ENCODE results near the gene GULP1. TPM values are rescaled to one million over a fixed set of nuclear protein-coding genes. Genes with fewer than 3 reads are reported as not detected.

Gene GULP1
- total and polyA plus RNA-seq, 7 experiments from 2014 or later, result not detected

GRCh38 chr2:188414869-188415753 is 123.4 kb downstream of the GULP1 start:
- Histone ChIP-seq H3K27me3 (ENCODE audit: control insufficient read depth in 2 of 2, insufficient read depth in 2 of 2, low read length in 2 of 2) (no peaks in the 10 kb centered on the region), H3K9me3 (ENCODE audit: control insufficient read depth in 2 of 3, low read length in 3 of 3) (no peaks in the 10 kb centered on the region), H3K4me1 (ENCODE audit: control insufficient read depth in 2 of 2, insufficient read depth in 2 of 2, low read length in 2 of 2) (no peaks in the 10 kb centered on the region), H3K36me3 (ENCODE audit: control insufficient read depth in 2 of 3, insufficient read depth in 3 of 3, low read length in 3 of 3) (no peaks in the 10 kb centered on the region), H3K4me3 (ENCODE audit: low read length) (no peak overlapping the region), H3K27ac (ENCODE audit: low read depth, low read length) (no peak overlapping the region)
- Mint-ChIP-seq H3K36me3 (no peaks in the 10 kb centered on the region), H3K4me1 (no peaks in the 10 kb centered on the region), H3K27me3 (no peaks in the 10 kb centered on the region), H3K4me3 (no peak overlapping the region), H3K9me3 (peaks cover 0 to 18% (median 2%) of the 10 kb centered on the region in 11 donors), H3K27ac (no peak overlapping the region)
- POLR2A ChIA-PET, result no interaction called here
- CTCF ChIA-PET, result interaction anchor here (0.6 kb wide), 1 partner anchor 15 kb away, joined by 3 read pairs; no protein-coding TSS in a partner anchor
- intact Hi-C loops (cut with micrococcal nuclease), result no loop called here
- ATAC-seq (no peak), DNase-seq (no peak)

GRCh38 chr2:188415754-188416083 is 124.0 kb downstream of the GULP1 start:
- CTCF ChIA-PET, result no interaction called here
- no peaks in the 10 kb centered on the region for H3K27me3 Mint-ChIP-seq
- intact Hi-C loops (cut with micrococcal nuclease), result no loop called here
- Histone ChIP-seq H3K27me3 (ENCODE audit: control insufficient read depth in 2 of 2, insufficient read depth in 2 of 2, low read length in 2 of 2) (no peaks in the 10 kb centered on the region), H3K36me3 (ENCODE audit: control insufficient read depth in 2 of 3, insufficient read depth in 3 of 3, low read length in 3 of 3) (no peaks in the 10 kb centered on the region), H3K4me3 (ENCODE audit: low read length) (no peak overlapping the region), H3K27ac (ENCODE audit: low read depth, low read length) (no peak overlapping the region), H3K9me3 (ENCODE audit: control insufficient read depth in 2 of 3, low read length in 3 of 3) (no peaks in the 10 kb centered on the region), H3K4me1 (ENCODE audit: control insufficient read depth in 2 of 2, insufficient read depth in 2 of 2, low read length in 2 of 2) (no peaks in the 10 kb centered on the region)
- no peak for ATAC-seq
- DNase-seq, result no peak
- H3K4me1 Mint-ChIP-seq, result no peaks in the 10 kb centered on the region
- H3K9me3 Mint-ChIP-seq, result peaks cover 0 to 13% (median 2%) of the 10 kb centered on the region in 11 donors
- no peak overlapping the region for H3K27ac Mint-ChIP-seq
- H3K36me3 Mint-ChIP-seq, result no peaks in the 10 kb centered on the region
- H3K4me3 Mint-ChIP-seq, result no peak overlapping the region
- POLR2A ChIA-PET, result no interaction called here

- Mint-ChIP-seq H3K27ac (no peak overlapping the region), H3K9me3 (peaks cover 0 to 13% (median 2%) of the 10 kb centered on the region in 11 donors), H3K4me1 (no peaks in the 10 kb centered on the region), H3K4me3 (no peak overlapping the region), H3K36me3 (no peaks in the 10 kb centered on the region), H3K27me3 (no peaks in the 10 kb centered on the region)
- no peaks in the 10 kb centered on the region for H3K27me3 ChIP-seq (ENCODE audit: control insufficient read depth in 2 of 2, insufficient read depth in 2 of 2, low read length in 2 of 2)
- no peak for ATAC-seq
- no peak for DNase-seq
- ChIA-PET CTCF (no interaction called here), POLR2A (no interaction called here)
- no peaks in the 10 kb centered on the region for H3K4me1 ChIP-seq (ENCODE audit: control insufficient read depth in 2 of 2, insufficient read depth in 2 of 2, low read length in 2 of 2)
- no peak overlapping the region for H3K27ac ChIP-seq (ENCODE audit: low read depth, low read length)
- no peaks in the 10 kb centered on the region for H3K36me3 ChIP-seq (ENCODE audit: control insufficient read depth in 2 of 3, insufficient read depth in 3 of 3, low read length in 3 of 3)
- no peaks in the 10 kb centered on the region for H3K9me3 ChIP-seq (ENCODE audit: control insufficient read depth in 2 of 3, low read length in 3 of 3)
- intact Hi-C loops (cut with micrococcal nuclease), result no loop called here
- H3K4me3 ChIP-seq (ENCODE audit: low read length), result no peak overlapping the region
Observed at GRCh38 chr2:188416367-188416766, 124.7 kb downstream of the GULP1 start.

GRCh38 chr2:188422726-188423125 is 131.1 kb downstream of the GULP1 start:
- Histone ChIP-seq H3K4me1 (ENCODE audit: control insufficient read depth in 2 of 2, insufficient read depth in 2 of 2, low read length in 2 of 2) (no peaks in the 10 kb centered on the region), H3K27ac (ENCODE audit: low read depth, low read length) (no peak overlapping the region), H3K4me3 (ENCODE audit: low read length) (no peak overlapping the region), H3K9me3 (ENCODE audit: control insufficient read depth in 2 of 3, low read length in 3 of 3) (no peaks in the 10 kb centered on the region), H3K27me3 (ENCODE audit: control insufficient read depth in 2 of 2, insufficient read depth in 2 of 2, low read length in 2 of 2) (no peaks in the 10 kb centered on the region), H3K36me3 (ENCODE audit: control insufficient read depth in 2 of 3, insufficient read depth in 3 of 3, low read length in 3 of 3) (no peaks in the 10 kb centered on the region)
- H3K4me1 Mint-ChIP-seq, result no peaks in the 10 kb centered on the region
- ChIA-PET CTCF (no interaction called here), POLR2A (no interaction called here)
- intact Hi-C loops (cut with micrococcal nuclease), result no loop called here
- peaks cover 0 to 4% (median 0%) of the 10 kb centered on the region in 11 donors for H3K9me3 Mint-ChIP-seq
- ATAC-seq (no peak), DNase-seq (no peak)
- H3K27ac Mint-ChIP-seq, result no peak overlapping the region
- no peak overlapping the region for H3K4me3 Mint-ChIP-seq
- H3K36me3 Mint-ChIP-seq, result no peaks in the 10 kb centered on the region
- H3K27me3 Mint-ChIP-seq, result no peaks in the 10 kb centered on the region

GRCh38 chr2:188425266-188425665 is 133.6 kb downstream of the GULP1 start:
- ChIA-PET CTCF (interaction anchor here (0.6 kb wide), 1 partner anchor 19 kb away, joined by 4 read pairs; no protein-coding TSS in a partner anchor), POLR2A (no interaction called here)
- Histone ChIP-seq H3K4me3 (ENCODE audit: low read length) (no peak overlapping the region), H3K27ac (ENCODE audit: low read depth, low read length) (no peak overlapping the region), H3K9me3 (ENCODE audit: control insufficient read depth in 2 of 3, low read length in 3 of 3) (no peaks in the 10 kb centered on the region), H3K4me1 (ENCODE audit: control insufficient read depth in 2 of 2, insufficient read depth in 2 of 2, low read length in 2 of 2) (no peaks in the 10 kb centered on the region), H3K27me3 (ENCODE audit: control insufficient read depth in 2 of 2, insufficient read depth in 2 of 2, low read length in 2 of 2) (no peaks in the 10 kb centered on the region), H3K36me3 (ENCODE audit: control insufficient read depth in 2 of 3, insufficient read depth in 3 of 3, low read length in 3 of 3) (no peaks in the 10 kb centered on the region)
- Mint-ChIP-seq H3K27me3 (no peaks in the 10 kb centered on the region), H3K4me1 (no peaks in the 10 kb centered on the region), H3K27ac (no peak overlapping the region), H3K36me3 (no peaks in the 10 kb centered on the region), H3K4me3 (no peak overlapping the region), H3K9me3 (peaks cover 0 to 8% (median 0%) of the 10 kb centered on the region in 11 donors)
- ATAC-seq, result no peak
- no peak for DNase-seq
- intact Hi-C loops (cut with micrococcal nuclease), result no loop called here

GRCh38 chr2:188426121-188426520 is 134.4 kb downstream of the GULP1 start:
- POLR2A ChIA-PET, result no interaction called here
- H3K27me3 Mint-ChIP-seq, result no peaks in the 10 kb centered on the region
- CTCF ChIA-PET, result interaction anchor here (0.8 kb wide), 1 partner anchor 1451 kb away, joined by 3 read pairs; no protein-coding TSS in a partner anchor
- Histone ChIP-seq H3K9me3 (ENCODE audit: control insufficient read depth in 2 of 3, low read length in 3 of 3) (no peaks in the 10 kb centered on the region), H3K27me3 (ENCODE audit: control insufficient read depth in 2 of 2, insufficient read depth in 2 of 2, low read length in 2 of 2) (no peaks in the 10 kb centered on the region), H3K4me3 (ENCODE audit: low read length) (no peak overlapping the region), H3K27ac (ENCODE audit: low read depth, low read length) (no peak overlapping the region), H3K4me1 (ENCODE audit: control insufficient read depth in 2 of 2, insufficient read depth in 2 of 2, low read length in 2 of 2) (no peaks in the 10 kb centered on the region), H3K36me3 (ENCODE audit: control insufficient read depth in 2 of 3, insufficient read depth in 3 of 3, low read length in 3 of 3) (no peaks in the 10 kb centered on the region)
- no peak overlapping the region for H3K27ac Mint-ChIP-seq
- peaks cover 0 to 8% (median 0%) of the 10 kb centered on the region in 11 donors for H3K9me3 Mint-ChIP-seq
- H3K4me1 Mint-ChIP-seq, result no peaks in the 10 kb centered on the region
- ATAC-seq (no peak), DNase-seq (no peak)
- no peak overlapping the region for H3K4me3 Mint-ChIP-seq
- intact Hi-C loops (cut with micrococcal nuclease), result no loop called here
- no peaks in the 10 kb centered on the region for H3K36me3 Mint-ChIP-seq

GRCh38 chr2:188430705-188431104 is 139.0 kb downstream of the GULP1 start:
- CTCF ChIA-PET, result no interaction called here
- DNase-seq, result no peak

More at GRCh38 chr2:188430705-188431104, 139.0 kb downstream of the GULP1 start:
- no peaks in the 10 kb centered on the region for H3K9me3 ChIP-seq (ENCODE audit: control insufficient read depth in 2 of 3, low read length in 3 of 3)
- Mint-ChIP-seq H3K27ac (no peak overlapping the region), H3K27me3 (no peaks in the 10 kb centered on the region), H3K36me3 (no peaks in the 10 kb centered on the region), H3K4me1 (no peaks in the 10 kb centered on the region), H3K4me3 (no peak overlapping the region), H3K9me3 (peaks cover 0 to 8% (median 0%) of the 10 kb centered on the region in 11 donors)
- H3K4me3 ChIP-seq (ENCODE audit: low read length), result no peak overlapping the region
- H3K4me1 ChIP-seq (ENCODE audit: control insufficient read depth in 2 of 2, insufficient read depth in 2 of 2, low read length in 2 of 2), result no peaks in the 10 kb centered on the region
- H3K27me3 ChIP-seq (ENCODE audit: control insufficient read depth in 2 of 2, insufficient read depth in 2 of 2, low read length in 2 of 2), result no peaks in the 10 kb centered on the region
- intact Hi-C loops (cut with micrococcal nuclease), result no loop called here
- no peak for ATAC-seq
- POLR2A ChIA-PET, result no interaction called here
- no peaks in the 10 kb centered on the region for H3K36me3 ChIP-seq (ENCODE audit: control insufficient read depth in 2 of 3, insufficient read depth in 3 of 3, low read length in 3 of 3)
- H3K27ac ChIP-seq (ENCODE audit: low read depth, low read length), result no peak overlapping the region
